Sigmoid colon (tissue), 4 donors: ENCODE measurements around the gene TBCD.
"Not testable (repeated sequence)": the region's sequence is repeated elsewhere in the genome, so short reads cannot be mapped to it uniquely, and the experiment has no call there.

ENCODE experiments used
- CTCF ChIP-seq, 4 experiments: fragments of 450-650 bp in 3 of 4; fragments of 200-600 bp in 1 of 4; IDR thresholded peaks; one replicate each; pipeline ENCODE4 v1.5.1; 2016 to 2019; ENCODE audit warnings: antibody characterized with exemption in 4 of 4, mild to moderate bottlenecking in 3 of 4, moderate library complexity in 2 of 4
- EP300 ChIP-seq, 4 donors: sonication (generic); formaldehyde crosslinking; IDR thresholded peaks; one replicate each; pipeline ENCODE4 v1.6.1; 2017; ENCODE audit warnings: antibody characterized with exemption in 4 of 4
- POLR2A ChIP-seq, 2 donors: fragments of 450-650 bp; IDR thresholded peaks; one replicate each; pipeline ENCODE4 v1.6.1; 2016; ENCODE audit warnings: antibody characterized with exemption in 2 of 2, mild to moderate bottlenecking in 2 of 2, moderate library complexity in 2 of 2
- POLR2AphosphoS5 ChIP-seq, 4 donors: sonication (generic); formaldehyde crosslinking; IDR thresholded peaks; one replicate each; pipeline ENCODE4 v1.6.1; 2017; ENCODE audit warnings: antibody characterized with exemption in 4 of 4

DNA sequence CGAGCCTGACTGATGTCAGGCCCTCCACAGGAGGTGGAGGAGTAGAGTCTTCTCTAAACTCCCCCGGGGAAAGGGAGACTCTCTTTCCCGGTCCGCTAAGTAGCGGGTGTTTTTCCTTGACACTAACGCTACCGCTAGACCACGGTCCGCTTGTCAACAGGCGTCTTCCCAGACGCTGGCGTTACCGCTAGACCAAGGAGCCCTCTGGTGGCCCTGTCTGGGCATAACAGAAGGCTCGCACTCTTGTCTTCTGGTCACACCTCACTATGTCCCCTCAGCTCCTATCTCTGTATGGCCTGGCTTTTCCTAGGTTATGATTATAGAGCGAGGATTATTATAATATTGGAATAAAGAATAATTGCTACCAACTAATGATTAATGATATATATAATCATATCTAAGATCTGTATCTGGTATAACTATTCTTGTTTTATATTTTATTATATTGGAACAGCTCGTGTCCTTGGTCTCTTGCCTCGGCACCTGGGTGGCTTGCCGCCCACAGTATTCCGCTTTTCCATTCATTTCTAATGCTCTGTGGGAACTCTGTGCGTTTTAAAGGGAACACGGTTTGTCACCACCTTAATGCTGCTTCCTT is 26.0 kb downstream of the TBCD start:
- TF ChIP-seq CTCF (IDR thresholded peaks at IDR 0.05) = peak in 1 of 4 experiments; percentile 48
- not testable (repeated sequence) for TF ChIP-seq POLR2A, POLR2AphosphoS5, EP300 (IDR thresholded peaks at IDR 0.05)
